HG02678 (cell line): Measurements from ENCODE around the gene KIAA0232.
"Not testable (repeated sequence)": the region's sequence is repeated elsewhere in the genome, so short reads cannot be mapped to it uniquely, and the experiment has no call there.

Source experiments
- ATAC-seq: cut with Tn5 transposase; IDR thresholded peaks from one replicate; pipeline ENCODE4 v1.9.1; 2021; ENCODE audit warnings: mild to moderate bottlenecking, moderate library complexity; ENCODE audit not compliant: unreplicated experiment

The KIAA0232 gene

DNA sequence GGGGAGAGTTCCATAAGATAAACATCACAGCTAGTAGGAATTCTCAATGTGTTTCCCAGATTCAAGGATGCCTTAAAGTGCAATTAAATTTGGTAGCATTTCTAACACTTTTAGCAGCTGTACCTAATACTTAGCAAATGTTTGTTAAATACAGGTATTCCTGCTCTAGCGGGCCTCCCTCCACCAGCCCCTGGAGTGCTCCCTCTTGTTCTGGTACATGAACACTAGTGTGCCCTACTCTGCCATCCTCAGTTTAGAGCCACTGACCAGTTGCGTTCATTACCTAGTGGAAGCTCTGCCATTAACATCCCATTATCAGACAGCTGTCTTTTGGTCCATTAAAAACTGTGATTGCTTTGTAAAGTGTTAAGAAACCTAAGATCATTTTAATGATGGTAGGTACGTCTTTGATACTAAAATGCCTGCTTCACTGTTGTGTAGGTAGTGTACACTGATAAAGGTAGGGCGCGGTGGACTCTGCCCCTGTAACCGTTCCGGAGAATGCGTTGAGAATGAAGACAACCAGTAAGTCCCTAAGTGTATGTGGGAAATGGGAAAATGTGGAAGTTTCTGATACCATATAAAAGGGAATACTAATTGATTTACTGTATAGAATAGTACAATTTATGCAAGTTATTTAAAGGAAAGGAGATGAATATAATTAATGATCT lies 21.7 kb downstream of the KIAA0232 start:
- no peak for ATAC-seq

DNA sequence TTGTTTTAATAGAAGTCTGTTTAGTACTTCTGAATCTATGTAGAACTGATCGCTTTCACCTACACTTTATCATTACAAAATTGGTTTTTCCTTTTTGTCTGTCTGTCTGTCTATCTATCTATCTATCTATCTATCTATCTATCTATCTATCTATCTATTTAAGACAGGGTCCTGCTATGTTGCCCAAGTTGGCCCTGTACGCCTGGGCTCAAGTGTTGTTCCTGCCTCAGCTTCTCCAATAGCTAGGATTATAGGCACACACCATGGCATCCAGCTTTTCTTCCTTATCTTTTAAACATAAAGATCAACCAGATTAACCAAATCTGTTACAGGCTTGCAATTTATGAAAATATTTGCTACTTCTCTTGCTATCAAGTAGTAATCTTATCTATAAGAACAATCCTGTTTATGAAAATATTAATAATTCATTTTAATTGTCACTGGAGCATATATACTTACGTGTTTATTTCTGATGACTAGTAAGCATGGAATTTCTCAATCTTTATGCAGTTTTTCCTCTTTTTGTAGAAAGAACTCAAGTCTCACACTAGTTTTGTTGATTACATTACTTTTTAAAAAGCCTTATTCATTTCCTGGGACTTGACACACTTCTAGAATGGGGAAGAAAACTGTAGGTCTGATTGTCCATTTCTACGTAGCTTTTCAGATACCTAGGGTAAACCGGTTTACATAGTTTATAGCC lies 24.5 kb downstream of the KIAA0232 start:
- ATAC-seq, result no peak

DNA sequence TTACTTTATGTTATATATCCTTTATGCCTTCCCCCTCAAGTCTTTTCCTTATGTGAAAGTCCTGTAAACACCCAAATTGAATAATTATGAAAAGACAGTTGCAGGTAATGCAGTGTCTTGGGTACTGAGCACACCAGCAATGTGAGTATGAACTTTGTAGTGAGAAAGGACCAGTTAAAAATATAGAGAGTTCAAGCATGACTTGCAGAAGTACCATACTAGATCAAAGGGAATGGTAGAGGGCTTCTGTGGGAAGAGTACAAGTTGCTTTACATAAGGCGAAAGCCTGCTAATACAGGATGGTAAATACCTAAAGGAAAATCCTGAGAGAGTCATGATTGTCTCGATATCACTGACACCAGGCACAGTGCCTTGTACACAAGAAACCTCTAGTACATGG lies 25.7 kb downstream of the KIAA0232 start:
- no peak for ATAC-seq

DNA sequence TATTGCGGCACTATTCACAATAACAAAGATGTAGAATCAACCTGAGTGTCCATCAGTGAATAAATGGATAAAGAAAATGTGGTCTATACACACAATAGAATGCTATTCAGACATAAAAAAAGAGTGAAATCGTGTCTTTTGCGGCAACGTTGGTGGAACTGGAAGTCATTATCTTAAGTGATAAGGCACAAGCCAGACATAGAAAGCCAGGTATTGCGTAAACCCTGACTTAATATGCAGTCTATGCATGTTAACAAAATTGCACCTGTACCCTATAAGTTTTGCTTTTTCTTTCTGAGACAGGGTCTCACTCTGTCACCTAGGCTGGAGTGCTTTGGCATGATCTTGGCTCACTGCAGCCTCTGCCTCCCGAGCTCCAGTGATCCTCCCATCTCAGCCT lies 28.6 kb downstream of the KIAA0232 start:
- no peak for ATAC-seq

DNA sequence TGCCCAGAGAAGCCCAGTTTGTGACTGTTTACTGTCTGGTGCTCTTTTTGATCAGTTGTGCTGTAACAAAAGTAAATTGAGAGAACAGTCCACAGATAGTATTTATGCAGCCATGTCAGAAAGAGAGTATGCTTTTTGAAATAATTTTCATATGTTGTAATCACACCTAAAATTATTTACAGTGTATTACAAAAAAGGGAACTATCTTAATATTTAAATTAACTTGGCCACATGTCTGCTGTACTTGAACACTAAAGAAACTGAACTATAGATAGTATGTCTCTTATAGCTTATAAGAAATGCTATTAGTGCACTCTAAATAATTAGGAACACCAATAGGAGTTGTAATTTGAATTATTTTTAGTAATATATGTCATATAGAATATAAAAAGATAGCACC lies 30.2 kb downstream of the KIAA0232 start:
- ATAC-seq, result no peak

DNA sequence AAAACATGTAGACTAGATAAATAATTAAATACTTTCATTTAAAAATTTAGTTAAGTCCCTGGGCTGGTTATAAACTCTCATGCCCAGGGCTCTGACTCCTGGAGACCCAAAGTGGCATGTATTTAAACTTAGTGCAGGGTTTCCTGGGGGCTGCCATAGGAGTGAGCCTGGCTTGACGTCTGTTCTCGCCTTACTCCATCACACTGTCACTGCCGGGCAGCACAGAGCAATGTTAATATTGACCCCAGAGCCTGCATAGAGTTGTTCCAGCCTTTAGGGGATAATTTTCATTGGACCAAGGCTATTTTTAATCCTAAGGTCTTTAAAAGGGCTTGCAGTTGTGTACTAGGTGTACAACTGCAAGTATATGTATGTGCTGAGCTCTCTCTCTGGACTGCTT lies 31.2 kb downstream of the KIAA0232 start:
- ATAC-seq, result no peak

DNA sequence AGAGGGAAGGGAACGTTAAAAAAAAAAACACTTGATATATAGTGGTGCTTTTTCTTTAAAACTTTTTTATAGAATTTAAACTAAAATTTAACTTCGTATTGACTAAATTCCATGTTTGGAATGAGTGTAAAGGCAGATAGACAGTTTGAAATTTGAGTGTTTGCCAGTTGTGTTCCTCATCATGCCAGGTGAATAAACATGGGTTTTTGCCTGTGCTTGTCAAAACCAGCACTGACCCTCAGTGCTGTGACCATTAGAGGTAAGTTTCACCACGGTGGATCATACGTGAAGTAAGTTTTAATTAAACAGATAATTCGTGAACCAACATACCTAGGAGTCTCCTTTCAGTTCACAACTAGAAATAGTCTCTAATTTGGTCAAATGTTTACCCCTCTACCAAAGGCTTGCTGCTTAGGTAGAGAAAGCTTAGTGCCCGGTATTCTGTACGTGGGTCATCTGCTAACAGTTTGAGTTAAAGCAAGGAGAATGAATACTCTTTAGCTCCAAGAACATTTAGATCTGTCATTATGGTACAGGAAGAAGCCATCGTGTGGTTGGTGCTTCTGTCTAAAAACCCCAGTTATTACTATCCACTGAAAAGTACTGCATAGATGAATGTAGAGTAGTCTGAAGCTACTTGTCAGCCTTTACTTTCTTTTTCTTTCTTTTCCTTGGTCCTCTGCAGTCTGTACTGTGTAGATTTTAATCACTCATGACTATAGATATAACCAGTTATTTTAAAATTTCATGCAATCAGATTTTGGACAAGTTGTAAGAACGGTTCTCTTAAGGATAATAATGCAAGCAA lies 32.7 kb downstream of the KIAA0232 start:
- ATAC-seq, result no peak

DNA sequence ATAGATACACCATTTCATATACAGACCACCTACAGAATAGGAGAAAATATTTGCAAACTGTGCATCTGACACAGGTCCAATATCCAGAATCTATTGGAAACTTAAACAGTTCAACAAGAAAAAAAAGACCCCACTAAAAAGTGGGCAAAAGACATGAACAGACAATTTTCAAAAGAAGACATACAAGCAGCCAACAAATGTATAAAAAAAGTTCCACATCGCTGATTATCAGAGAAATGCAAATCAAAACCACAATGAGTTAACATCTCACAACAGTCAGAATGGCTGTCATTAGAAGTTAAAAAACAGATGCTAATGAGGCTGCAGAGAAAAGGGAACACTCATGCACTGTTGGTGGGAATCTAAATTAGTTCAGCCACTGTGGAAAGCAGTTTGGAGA lies 36.8 kb downstream of the KIAA0232 start:
- no peak for ATAC-seq

DNA sequence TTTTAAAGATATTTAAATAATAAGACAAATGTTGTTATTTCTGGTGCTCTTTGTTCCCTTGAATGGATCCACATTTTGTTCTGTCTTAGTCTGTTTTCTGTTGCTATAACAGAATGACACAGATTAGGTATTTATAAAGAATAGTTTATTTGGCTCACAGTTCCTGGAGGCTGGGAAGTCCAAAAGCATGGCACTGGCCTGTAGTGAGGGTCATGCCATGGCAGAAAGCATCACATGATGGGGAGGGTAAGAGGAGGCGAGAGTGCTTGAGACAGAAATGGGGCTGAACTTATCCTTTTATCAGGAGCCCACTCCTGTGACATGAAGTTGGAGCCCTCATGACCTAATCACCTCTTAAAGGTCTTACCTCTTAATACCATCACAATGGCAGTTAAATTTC lies 38.2 kb downstream of the KIAA0232 start:
- no peak for ATAC-seq

DNA sequence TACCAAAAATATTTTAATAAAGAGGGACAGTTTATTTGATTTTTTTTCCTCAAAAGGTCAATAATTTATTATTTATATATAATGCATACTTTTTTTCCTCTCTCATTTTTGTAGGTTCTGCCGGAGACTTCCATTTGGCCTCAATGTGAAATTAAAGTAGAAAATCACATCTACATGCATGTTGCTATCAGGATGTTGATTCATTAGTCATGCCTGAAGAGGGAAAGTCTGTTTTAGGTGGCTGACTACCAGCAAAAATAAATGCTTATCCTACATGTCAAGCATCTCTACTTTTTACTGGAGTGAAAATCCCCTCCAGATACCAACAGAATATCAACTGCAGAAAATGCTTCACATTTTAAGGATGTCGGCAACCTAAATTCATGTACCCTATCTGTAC lies 41.5 kb downstream of the KIAA0232 start:
- ATAC-seq, result no peak

DNA sequence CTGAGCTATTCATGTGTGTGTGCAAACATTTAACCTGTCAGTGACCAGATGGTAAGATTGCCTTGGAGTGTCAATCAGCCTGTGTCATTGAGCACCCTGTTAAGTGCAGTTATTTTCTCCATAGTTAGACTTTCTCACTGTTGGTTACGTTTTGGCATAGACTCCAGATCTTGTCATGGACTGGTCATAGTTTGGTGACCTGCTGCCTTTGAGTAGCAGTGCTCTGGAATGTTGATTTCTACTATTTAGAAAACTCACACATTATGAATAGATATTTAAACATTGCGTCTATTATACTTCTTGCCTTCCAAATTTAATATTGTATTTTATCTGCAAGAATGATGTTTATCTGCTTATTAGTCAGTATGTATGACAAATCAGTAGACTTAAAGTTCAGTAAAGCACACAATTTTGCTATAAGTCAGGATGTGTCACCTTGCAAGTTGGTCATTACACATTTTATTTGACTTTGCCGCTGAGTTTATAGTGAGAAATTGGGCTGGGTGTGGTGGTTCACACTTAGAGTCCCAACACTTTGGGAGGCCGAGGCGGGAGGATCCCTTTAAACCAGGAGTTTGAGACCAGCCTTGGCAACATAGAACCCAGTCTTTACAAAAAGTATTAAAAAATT lies 42.4 kb downstream of the KIAA0232 start:
- no peak for ATAC-seq

DNA sequence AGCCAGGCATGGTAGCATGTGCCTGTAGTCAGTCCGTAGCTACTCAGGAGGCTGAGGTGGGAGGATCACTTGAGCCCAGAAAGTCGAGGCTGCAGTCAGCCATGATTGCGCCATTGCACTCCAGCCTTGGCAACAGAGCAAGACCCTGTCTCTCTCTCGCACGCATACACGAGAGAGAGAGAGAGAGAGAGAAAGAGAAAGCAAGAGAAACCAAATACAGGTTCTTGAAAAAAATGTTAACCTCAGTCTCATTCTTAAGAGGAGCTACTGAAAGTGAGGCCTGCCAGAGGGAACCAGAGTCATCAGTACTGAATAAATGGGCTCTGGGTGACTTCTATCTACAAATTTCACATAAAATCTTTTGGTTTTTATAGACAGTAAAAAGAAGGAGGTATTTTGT lies 42.9 kb downstream of the KIAA0232 start:
- no peak for ATAC-seq

DNA sequence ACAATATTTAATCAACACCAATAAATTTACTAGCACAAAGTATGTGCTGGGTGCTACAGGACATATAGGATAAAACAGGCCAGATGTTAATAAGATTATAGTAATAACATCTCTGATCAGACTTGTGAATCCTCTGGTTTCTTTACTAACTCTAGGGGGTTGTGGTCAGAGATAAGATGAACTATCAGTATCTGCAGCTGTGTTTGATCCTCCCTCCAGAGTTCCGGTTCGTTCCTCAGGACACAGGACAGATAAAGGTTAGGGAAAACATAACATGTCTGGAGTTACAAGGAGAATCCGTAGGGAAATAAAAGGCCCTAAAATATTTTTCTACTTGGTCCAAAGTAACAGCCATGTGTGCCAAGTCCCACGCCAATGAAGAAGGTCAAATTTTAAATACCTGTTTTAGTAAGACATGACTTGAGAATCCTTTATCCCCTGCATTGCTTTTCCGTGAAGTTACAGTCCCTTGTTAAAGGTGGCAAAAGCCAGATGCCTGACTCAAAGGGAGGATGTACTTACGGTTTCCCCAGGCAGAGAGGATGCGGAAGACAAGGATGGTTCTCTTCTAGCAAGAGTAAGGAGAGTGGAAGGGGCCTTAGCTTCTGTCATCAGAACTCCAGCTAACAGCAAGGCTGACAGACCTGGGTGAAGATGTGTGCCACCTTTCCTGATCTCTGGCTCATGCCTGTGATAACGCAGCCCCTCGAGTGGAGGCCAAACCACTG lies 44.4 kb downstream of the KIAA0232 start:
- no peak for ATAC-seq

DNA sequence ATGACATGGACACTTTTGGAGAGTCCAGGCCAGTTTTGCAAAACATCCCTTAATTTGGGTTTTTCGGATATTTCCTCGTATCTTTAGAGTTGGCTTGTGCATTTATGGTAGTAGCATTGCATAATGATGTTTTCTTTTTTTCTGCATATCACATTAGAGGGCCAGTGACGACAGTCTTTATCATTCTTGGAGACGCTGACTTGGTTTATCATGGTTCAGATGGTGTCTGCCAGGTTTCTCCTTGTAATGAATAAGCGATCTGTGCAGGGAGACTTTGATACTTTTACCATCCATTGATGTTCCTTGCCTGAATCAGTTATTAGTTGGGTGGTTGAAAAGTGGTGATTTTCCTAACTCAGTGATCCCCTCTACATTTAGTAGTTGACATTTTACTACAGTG lies 46.6 kb downstream of the KIAA0232 start:
- no peak for ATAC-seq

DNA sequence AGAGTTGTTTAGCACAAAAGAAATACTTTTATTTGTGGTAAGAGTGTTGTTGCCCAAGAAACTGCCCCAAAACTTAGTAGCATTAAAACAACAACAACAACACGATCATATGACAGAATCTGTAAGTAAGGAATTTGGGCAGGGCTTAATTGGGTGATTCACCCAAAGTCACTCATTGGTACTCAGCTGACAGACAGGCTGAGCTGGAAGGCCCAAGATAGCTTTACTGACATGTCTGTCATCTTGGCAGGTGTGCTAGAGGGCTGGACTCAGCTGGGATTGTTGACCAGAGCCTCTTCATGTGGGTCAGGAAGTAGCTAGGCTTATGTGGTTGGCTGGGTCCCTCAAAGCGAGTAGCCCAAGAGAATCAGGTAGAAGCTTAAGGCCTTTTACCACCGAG lies 52.3 kb downstream of the KIAA0232 start:
- ATAC-seq, result no peak

DNA sequence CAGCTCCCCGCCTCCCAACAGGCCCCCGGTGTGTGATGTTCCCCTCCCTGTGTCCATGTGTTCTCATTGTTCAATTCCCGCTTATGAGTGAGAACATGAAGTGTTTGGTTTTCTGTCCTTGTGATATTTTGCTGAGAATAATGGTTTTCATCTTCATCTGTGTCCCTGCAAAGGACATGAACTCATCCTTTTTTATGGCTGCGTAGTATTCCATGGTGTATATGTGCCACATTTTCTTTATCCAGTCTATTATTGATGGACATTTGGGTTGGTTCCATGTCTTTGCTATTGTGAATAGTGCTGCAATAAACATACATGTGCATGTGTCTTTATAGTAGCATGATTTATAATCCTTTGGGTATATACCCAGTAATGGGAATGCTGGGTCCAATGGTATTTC lies 53.1 kb downstream of the KIAA0232 start:
- not testable (repeated sequence) for ATAC-seq

DNA sequence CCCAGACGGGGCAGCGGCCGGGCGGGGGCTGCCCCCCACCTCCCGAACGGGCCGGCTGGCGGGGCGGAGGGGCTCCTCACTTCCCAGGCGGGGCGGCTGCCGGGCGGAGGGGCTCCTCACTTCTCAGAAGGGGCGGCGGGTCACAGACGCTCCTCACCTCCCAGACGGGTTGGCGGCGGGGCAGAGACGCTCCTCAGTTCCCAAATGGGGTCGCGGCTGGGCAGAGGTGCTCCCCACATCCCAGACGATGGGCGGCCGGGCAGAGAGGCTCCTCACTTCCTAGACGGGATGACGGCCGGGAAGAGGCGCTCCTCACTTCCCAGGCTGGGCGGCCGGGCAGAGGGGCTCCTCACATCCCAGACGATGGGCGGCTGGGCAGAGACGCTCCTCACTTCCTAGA lies 54.6 kb downstream of the KIAA0232 start:
- not testable (repeated sequence) for ATAC-seq

DNA sequence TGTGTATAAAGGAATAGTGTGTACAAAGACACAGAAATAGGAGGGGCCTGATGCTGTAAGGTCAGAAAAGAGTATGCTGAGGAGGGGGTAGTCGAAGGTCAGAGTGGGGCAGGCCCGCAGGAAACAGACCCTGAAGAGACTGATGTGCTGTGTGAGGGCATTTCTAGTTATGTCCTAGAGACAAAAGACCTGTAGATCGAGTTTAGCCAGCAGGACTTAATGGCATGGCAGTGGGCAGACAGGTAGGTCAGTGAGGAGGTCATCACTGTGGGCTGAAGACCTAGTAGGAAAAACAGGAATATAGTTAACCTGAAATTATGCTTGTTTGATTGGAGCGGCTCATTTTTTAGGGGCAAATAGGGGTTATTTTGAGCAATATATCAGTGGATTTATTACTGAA lies 57.1 kb downstream of the KIAA0232 start:
- no peak for ATAC-seq

DNA sequence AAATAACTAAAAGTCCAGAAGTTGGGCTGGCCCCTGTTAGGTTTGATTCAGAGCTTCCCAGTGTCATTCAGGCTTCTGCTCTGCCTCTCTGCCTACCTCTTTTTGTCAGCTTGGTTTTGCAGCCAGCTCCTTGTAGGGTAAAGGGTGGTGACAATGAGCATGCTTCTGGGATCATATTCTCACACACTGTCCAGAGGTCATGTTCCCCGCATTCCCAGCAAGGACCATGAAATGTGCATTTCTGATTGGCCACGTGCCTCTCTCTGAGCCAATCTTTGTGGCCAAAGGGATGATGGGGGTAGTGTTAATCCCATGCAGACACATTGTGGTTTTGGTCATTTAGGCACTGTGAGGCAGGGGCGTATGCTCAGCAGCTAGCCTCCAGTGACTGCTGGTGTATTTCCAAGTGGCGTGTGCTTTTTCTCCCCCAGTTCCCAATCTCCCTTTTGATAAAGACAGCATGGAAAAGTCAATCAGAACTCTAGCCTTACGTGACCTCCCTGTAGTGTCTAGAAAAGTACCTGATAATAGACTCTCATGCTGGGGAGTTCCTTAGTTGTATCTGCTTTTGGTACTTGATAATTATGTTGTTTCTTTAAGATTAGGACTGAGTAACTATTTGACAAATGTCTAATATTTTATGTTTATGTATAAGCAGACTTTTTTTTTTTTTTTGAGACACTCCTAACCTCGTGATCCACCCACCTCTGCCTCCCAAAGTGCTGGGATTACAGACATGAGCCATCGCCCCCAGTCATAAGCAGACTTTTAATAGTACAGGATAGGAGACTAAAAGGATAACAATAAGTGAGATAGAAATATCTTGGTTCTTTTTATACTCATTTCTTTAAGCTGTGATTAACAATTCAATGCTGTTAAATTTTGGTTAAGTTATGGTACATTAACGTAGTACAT lies 57.8 kb downstream of the KIAA0232 start:
- no peak for ATAC-seq

DNA sequence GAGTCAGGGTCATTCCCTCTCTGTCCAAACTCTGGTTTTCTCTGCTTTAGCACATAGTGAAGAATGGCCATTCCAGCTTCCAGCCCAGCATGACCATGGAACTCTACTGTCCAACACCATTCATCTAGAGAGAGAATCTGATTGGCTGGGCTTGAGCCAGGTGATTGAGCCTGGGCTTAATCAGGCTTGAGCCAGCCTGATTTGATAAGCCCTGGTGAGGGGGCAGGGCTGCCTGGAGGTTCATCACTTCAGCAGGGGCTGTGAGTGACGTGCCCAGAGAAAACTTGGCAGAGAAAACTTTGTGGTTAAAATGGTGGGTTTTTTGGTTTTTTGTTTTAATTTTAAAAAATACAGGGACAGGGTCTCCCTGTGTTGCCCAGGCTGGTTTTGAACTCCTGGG lies 62.5 kb downstream of the KIAA0232 start:
- no peak for ATAC-seq
